PC-3 (cell line): ENCODE data around the gene PTGS1. TPM values are rescaled to one million over a fixed set of nuclear protein-coding genes. Genes with fewer than 3 reads are reported as not detected.

Experiments
- ATAC-seq: fragments of 200-7000 bp; cut with Tn5 transposase; 2 replicates; pipeline ENCODE4 v1.9.1; 2020; ENCODE audit warnings: mild to moderate bottlenecking, moderate library complexity
- BruUV-seq: library from RNA; stranded (reverse); fragments of 400-500 nt; replicated peaks from 2 replicates; lab custom pipeline; 2021; lab: Mats Ljungman, UMichigan
- CTCF ChIA-PET: fragments of 300-600 bp; sonication (Branson Sonifier 250); formaldehyde crosslinking; loops from one replicate; lab custom pipeline; 2022; ENCODE audit warnings: antibody characterized with exemption; lab: Charles Lee
- POLR2A ChIA-PET: fragments of 300-600 bp; sonication (Branson Sonifier 250); formaldehyde crosslinking; loops from one replicate; lab custom pipeline; 2022; ENCODE audit warnings: antibody characterized with exemption; ENCODE audit not compliant: unreplicated experiment; lab: Charles Lee
- DNase-seq: peaks from one replicate; pipeline ENCODE4 v3.0.0-alpha.2; 2015
- H2AFZ ChIP-seq: fragments of 300-600 bp; sonication (generic); 2 replicates; pipeline ENCODE4 v1.6.0; 2016; ENCODE audit warnings: antibody characterized with exemption, low read length
- H3F3A ChIP-seq: fragments of 300-600 bp; sonication (generic); one replicate; pipeline ENCODE4 v1.6.0; 2017; ENCODE audit warnings: antibody characterized with exemption, low read length, control low read depth, mild to moderate bottlenecking; ENCODE audit not compliant: unreplicated experiment
- H3K27ac ChIP-seq: fragments of 300-600 bp; sonication (generic); 2 replicates; pipeline ENCODE4 v1.5.1; 2016; ENCODE audit warnings: mild to moderate bottlenecking, low read length
- H3K27me3 ChIP-seq: fragments of 300-600 bp; sonication (generic); 2 replicates; pipeline ENCODE4 v1.6.1; 2016; ENCODE audit warnings: low read length, mixed read lengths
- H3K36me3 ChIP-seq: fragments of 300-600 bp; sonication (generic); 2 replicates; pipeline ENCODE4 v1.6.1; 2016; ENCODE audit warnings: low read depth, mixed run types, low read length, mixed read lengths
- H3K4me1 ChIP-seq: fragments of 300-600 bp; sonication (generic); 2 replicates; pipeline ENCODE4 v1.5.1; 2016; ENCODE audit warnings: low read length; ENCODE audit not compliant: insufficient read depth
- H3K4me2 ChIP-seq: fragments of 300-600 bp; sonication (generic); 2 replicates; pipeline ENCODE4 v1.6.0; 2016; ENCODE audit warnings: low read length
- H3K4me3 ChIP-seq: fragments of 300-600 bp; sonication (generic); 2 replicates; pipeline ENCODE4 v1.5.1; 2016; ENCODE audit warnings: mild to moderate bottlenecking, low read length, mixed read lengths
- H3K79me2 ChIP-seq: fragments of 300-600 bp; sonication (generic); 2 replicates; pipeline ENCODE4 v1.6.1; 2017; ENCODE audit warnings: low read length, mixed read lengths
- H3K9ac ChIP-seq: fragments of 300-600 bp; sonication (generic); 2 replicates; pipeline ENCODE4 v1.6.0; 2016; ENCODE audit warnings: mild to moderate bottlenecking, low read length
- H3K9me2 ChIP-seq: fragments of 300-600 bp; sonication (generic); replicated peaks from 2 replicates; pipeline ENCODE4 v1.6.1; 2016; ENCODE audit warnings: mixed run types, low read length, mixed read lengths
- H3K9me3 ChIP-seq: fragments of 300-600 bp; sonication (generic); 2 replicates; pipeline ENCODE4 v1.6.1; 2016; ENCODE audit warnings: low read length, mixed read lengths
- H4K20me1 ChIP-seq: fragments of 300-600 bp; sonication (generic); 2 replicates; pipeline ENCODE4 v1.6.1; 2016; ENCODE audit warnings: low read length, mixed read lengths
- CTCF ChIP-seq: fragments of 300-600 bp; sonication (generic); conservative IDR thresholded peaks from 2 replicates; pipeline ENCODE4 v1.5.1; 2017; ENCODE audit warnings: antibody characterized with exemption, low read depth, mild to moderate bottlenecking, low read length
- EZH2 ChIP-seq: fragments of 300-600 bp; sonication (generic); IDR thresholded peaks from one replicate; pipeline ENCODE4 v1.6.1; 2017; ENCODE audit warnings: antibody characterized with exemption, mild to moderate bottlenecking, low read length; ENCODE audit not compliant: unreplicated experiment
- EZH2phosphoT487 ChIP-seq: fragments of 300-600 bp; sonication (generic); IDR thresholded peaks from 2 replicates; pipeline ENCODE4 v1.6.1; 2018; ENCODE audit warnings: mild to moderate bottlenecking, antibody characterized with exemption, low read length, borderline replicate concordance
- intact Hi-C: fragments of 100-400 bp; cut with micrococcal nuclease; formaldehyde crosslinking; loops from 2 replicates; pipeline ENCODE4 v1.9.0; 2023
- total RNA-seq: library from RNA; depleted of rRNA; stranded (reverse); fragments of >200 nt; gene quantifications from 2 replicates; pipeline ENCODE4 v1.2.3, GENCODE V29; 2014

PTGS1 gene
- total RNA-seq, 1 experiment from 2014 or later = 0.44 TPM

GRCh38 chr9:122378236-122378635 is 7.4 kb downstream of the PTGS1 start:
- Histone ChIP-seq H3K9ac (no peak overlapping the region), H3K4me3 (no peak overlapping the region), H3K79me2 (no peaks in the 10 kb centered on the region), H2AFZ (no peak overlapping the region), H3K4me2 (no peak overlapping the region), H3K9me2 (no peaks in the 10 kb centered on the region), H3K4me1 (no peaks in the 10 kb centered on the region), H3F3A (no peaks in the 10 kb centered on the region), H3K27me3 (no peaks in the 10 kb centered on the region), H3K27ac (no peak overlapping the region), H3K9me3 (no peaks in the 10 kb centered on the region), H4K20me1 (no peaks in the 10 kb centered on the region), H3K36me3 (no peaks in the 10 kb centered on the region)
- intact Hi-C loops = no loop called here
- BruUV-seq = no TSS peak
- TF ChIP-seq EZH2phosphoT487 = no peak
- no peak for TF ChIP-seq EZH2
- TF ChIP-seq CTCF = no peak
- POLR2A ChIA-PET = no interaction called here
- ATAC-seq (no peak), DNase-seq (no peak)
- CTCF ChIA-PET = no interaction called here

GRCh38 chr9:122379340-122379739 is 8.5 kb downstream of the PTGS1 start:
- Histone ChIP-seq H3K27ac (no peak overlapping the region), H3K36me3 (no peaks in the 10 kb centered on the region), H3K4me3 (no peak overlapping the region), H2AFZ (no peak overlapping the region), H3K4me1 (peaks cover 5% of the 10 kb centered on the region), H3K9me2 (no peaks in the 10 kb centered on the region), H3K79me2 (no peaks in the 10 kb centered on the region), H3K9me3 (no peaks in the 10 kb centered on the region), H3K9ac (no peak overlapping the region), H3K4me2 (no peak overlapping the region), H3F3A (no peaks in the 10 kb centered on the region), H4K20me1 (no peaks in the 10 kb centered on the region), H3K27me3 (no peaks in the 10 kb centered on the region)
- intact Hi-C loops = no loop called here
- no peak for DNase-seq
- BruUV-seq = no TSS peak
- ATAC-seq = no peak
- ChIA-PET CTCF (no interaction called here), POLR2A (no interaction called here)
- TF ChIP-seq EZH2phosphoT487 = no peak
- TF ChIP-seq EZH2 = no peak
- TF ChIP-seq CTCF = peak; percentile 57; the same call in 1 of the 2 replicates

- Histone ChIP-seq H2AFZ (no peak overlapping the region), H3K9me3 (no peaks in the 10 kb centered on the region), H3K27ac (no peak overlapping the region), H3K79me2 (no peaks in the 10 kb centered on the region), H3K4me2 (no peak overlapping the region), H3K9me2 (no peaks in the 10 kb centered on the region), H3K4me1 (peaks cover 5% of the 10 kb centered on the region), H3K4me3 (no peak overlapping the region), H3K9ac (no peak overlapping the region), H4K20me1 (no peaks in the 10 kb centered on the region), H3K36me3 (no peaks in the 10 kb centered on the region), H3K27me3 (no peaks in the 10 kb centered on the region), H3F3A (no peaks in the 10 kb centered on the region)
- POLR2A ChIA-PET = no interaction called here
- intact Hi-C loops = no loop called here
- no TSS peak for BruUV-seq
- DNase-seq (no peak), ATAC-seq (no peak)
- TF ChIP-seq CTCF (no peak), EZH2phosphoT487 (no peak), EZH2 (no peak)
- CTCF ChIA-PET = no interaction called here
These were observed 9.5 kb downstream of the PTGS1 start for GRCh38 chr9:122380293-122380692.
